ENCODE measurements around the gene CFAP300.

The CFAP300 gene

GRCh38 chr11:102073253-102073652 is 26.0 kb downstream of the CFAP300 start:
- no peak for DNase-seq (ENCODE audit: low spot score)

- DNase-seq (ENCODE audit: low spot score), result no peak
These were observed 32.4 kb downstream of the CFAP300 start for GRCh38 chr11:102079625-102080024.

GRCh38 chr11:102081313-102081712 is 34.1 kb downstream of the CFAP300 start:
- DNase-seq (ENCODE audit: low spot score), result no peak

GRCh38 chr11:102085864-102086551 is 38.8 kb downstream of the CFAP300 start:
- DNase-seq (ENCODE audit: low spot score), result no peak

- DNase-seq (ENCODE audit: low spot score), result no peak
These were observed 49.9 kb downstream of the CFAP300 start for GRCh38 chr11:102097186-102097585.

GRCh38 chr11:102099755-102100154 is 52.5 kb downstream of the CFAP300 start:
- DNase-seq (ENCODE audit: low spot score), result no peak

- no peak for DNase-seq (ENCODE audit: low spot score)
These were observed 61.6 kb downstream of the CFAP300 start for GRCh38 chr11:102108734-102109440.

GRCh38 chr11:102109896-102110760 is 62.9 kb downstream of the CFAP300 start, which contains the start of gene YAP1:
Gene YAP1 (plus strand): TSS chr11:102110447. CDS start chr11:102110849, 402 bp downstream.
- peak; percentile 45 for DNase-seq (ENCODE audit: low spot score)

- DNase-seq (ENCODE audit: low spot score), result no peak
These were observed 63.4 kb downstream of the CFAP300 start for GRCh38 chr11:102110761-102111010.

GRCh38 chr11:102111011-102111786 is 64.0 kb downstream of the CFAP300 start:
- no peak for DNase-seq (ENCODE audit: low spot score)

GRCh38 chr11:102111787-102112508 is 64.7 kb downstream of the CFAP300 start:
- peak; percentile 11 for DNase-seq (ENCODE audit: low spot score)

GRCh38 chr11:102112509-102112821 is 65.2 kb downstream of the CFAP300 start:
- no peak for DNase-seq (ENCODE audit: low spot score)

GRCh38 chr11:102114032-102114431 is 66.8 kb downstream of the CFAP300 start:
- no peak for DNase-seq (ENCODE audit: low spot score)

- no peak for DNase-seq (ENCODE audit: low spot score)
These were observed 68.3 kb downstream of the CFAP300 start for GRCh38 chr11:102115557-102115956.

GRCh38 chr11:102116453-102117205 is 69.4 kb downstream of the CFAP300 start:
- DNase-seq (ENCODE audit: low spot score), result no peak

GRCh38 chr11:102117472-102118113 is 70.4 kb downstream of the CFAP300 start:
- DNase-seq (ENCODE audit: low spot score), result no peak

- DNase-seq (ENCODE audit: low spot score), result no peak
These were observed 71.7 kb downstream of the CFAP300 start for GRCh38 chr11:102118937-102119336.

GRCh38 chr11:102119997-102120396 is 72.8 kb downstream of the CFAP300 start:
- no peak for DNase-seq (ENCODE audit: low spot score)

- no peak for DNase-seq (ENCODE audit: low spot score)
These were observed 73.3 kb downstream of the CFAP300 start for GRCh38 chr11:102120437-102120973.

- DNase-seq (ENCODE audit: low spot score), result no peak
These were observed 74.1 kb downstream of the CFAP300 start for GRCh38 chr11:102121329-102121728.

All from CD4-positive, alpha-beta T cell treated with Interleukin-6 at 100 ng/mL for 8 hours (primary cell).